ENCODE data around the gene GNA14. TPM values are rescaled to one million over a fixed set of nuclear protein-coding genes. Genes with fewer than 3 reads are reported as not detected.

Gene GNA14
- total RNA-seq, 2 experiments from 2014 or later, result not detected

GRCh38 chr9:77513457-77513856 is 134.7 kb downstream of the GNA14 start:
- DNase-seq (no peak), ATAC-seq (ENCODE audit: poor library complexity) (no peak)
- intact Hi-C loops (cut with DNase I, micrococcal nuclease), result no loop called here
- Mint-ChIP-seq H3K4me3 (no peak overlapping the region), H3K27me3 (no peaks in the 10 kb centered on the region), H3K36me3 (ENCODE audit: low read depth) (no peaks in the 10 kb centered on the region), H3K9me3 (no peaks in the 10 kb centered on the region), H3K27ac (no peak overlapping the region), H3K4me1 (ENCODE audit: low read depth) (no peaks in the 10 kb centered on the region)
- H3K36me3 ChIP-seq (ENCODE audit: insufficient read depth, low read length), result no peaks in the 10 kb centered on the region
- no peak overlapping the region for H3K4me3 ChIP-seq (ENCODE audit: low read length)
- H3K9me3 ChIP-seq (ENCODE audit: control insufficient read depth in 1 of 2, insufficient read depth in 1 of 2, low read length in 2 of 2), result no peaks in the 10 kb centered on the region
- H3K4me1 ChIP-seq (ENCODE audit: insufficient read depth, low read length), result no peaks in the 10 kb centered on the region
- H3K27me3 ChIP-seq (ENCODE audit: control insufficient read depth in 1 of 2, insufficient read depth in 2 of 2, low read length in 2 of 2), result no peaks in the 10 kb centered on the region
- CTCF ChIA-PET, result no interaction called here
- POLR2A ChIA-PET, result no interaction called here
- no peak overlapping the region for H3K27ac ChIP-seq (ENCODE audit: low read depth in 1 of 2, low read length in 2 of 2)
- no peak for TF ChIP-seq CTCF (IDR thresholded peaks at IDR 0.05)

GRCh38 chr9:77512876-77513275 is 135.2 kb downstream of the GNA14 start:
- H3K4me1 Mint-ChIP-seq (ENCODE audit: low read depth), result no peaks in the 10 kb centered on the region
- no peak overlapping the region for H3K27ac Mint-ChIP-seq
- CTCF ChIA-PET, result no interaction called here
- POLR2A ChIA-PET, result no interaction called here
- no peaks in the 10 kb centered on the region for H3K27me3 ChIP-seq (ENCODE audit: control insufficient read depth in 1 of 2, insufficient read depth in 2 of 2, low read length in 2 of 2)
- no peaks in the 10 kb centered on the region for H3K4me1 ChIP-seq (ENCODE audit: insufficient read depth, low read length)
- no peaks in the 10 kb centered on the region for H3K36me3 Mint-ChIP-seq (ENCODE audit: low read depth)
- no peak overlapping the region for H3K4me3 ChIP-seq (ENCODE audit: low read length)
- no peak overlapping the region for H3K27ac ChIP-seq (ENCODE audit: low read depth in 1 of 2, low read length in 2 of 2)
- no peak for DNase-seq
- no peak for TF ChIP-seq CTCF (IDR thresholded peaks at IDR 0.05)
- no peaks in the 10 kb centered on the region for H3K9me3 Mint-ChIP-seq
- no peak overlapping the region for H3K4me3 Mint-ChIP-seq
- H3K36me3 ChIP-seq (ENCODE audit: insufficient read depth, low read length), result no peaks in the 10 kb centered on the region
- H3K9me3 ChIP-seq (ENCODE audit: control insufficient read depth in 1 of 2, insufficient read depth in 1 of 2, low read length in 2 of 2), result no peaks in the 10 kb centered on the region
- intact Hi-C loops (cut with DNase I, micrococcal nuclease), result no loop called here
- no peak for ATAC-seq (ENCODE audit: poor library complexity)
- no peaks in the 10 kb centered on the region for H3K27me3 Mint-ChIP-seq

GRCh38 chr9:77511525-77511924 is 136.6 kb downstream of the GNA14 start:
- H3K27me3 ChIP-seq (ENCODE audit: control insufficient read depth in 1 of 2, insufficient read depth in 2 of 2, low read length in 2 of 2), result no peaks in the 10 kb centered on the region
- H3K9me3 ChIP-seq (ENCODE audit: control insufficient read depth in 1 of 2, insufficient read depth in 1 of 2, low read length in 2 of 2), result no peaks in the 10 kb centered on the region
- no peak overlapping the region for H3K27ac Mint-ChIP-seq
- H3K27me3 Mint-ChIP-seq, result no peaks in the 10 kb centered on the region
- H3K36me3 ChIP-seq (ENCODE audit: insufficient read depth, low read length), result no peaks in the 10 kb centered on the region
- no peaks in the 10 kb centered on the region for H3K36me3 Mint-ChIP-seq (ENCODE audit: low read depth)
- ChIA-PET CTCF (no interaction called here), POLR2A (no interaction called here)
- no peaks in the 10 kb centered on the region for H3K4me1 ChIP-seq (ENCODE audit: insufficient read depth, low read length)
- no peaks in the 10 kb centered on the region for H3K9me3 Mint-ChIP-seq
- DNase-seq (no peak), ATAC-seq (ENCODE audit: poor library complexity) (no peak)
- intact Hi-C loops (cut with DNase I, micrococcal nuclease), result no loop called here
- H3K4me3 ChIP-seq (ENCODE audit: low read length), result no peak overlapping the region
- no peak for TF ChIP-seq CTCF (IDR thresholded peaks at IDR 0.05)
- no peak overlapping the region for H3K4me3 Mint-ChIP-seq
- no peak overlapping the region for H3K27ac ChIP-seq (ENCODE audit: low read depth in 1 of 2, low read length in 2 of 2)
- H3K4me1 Mint-ChIP-seq (ENCODE audit: low read depth), result no peaks in the 10 kb centered on the region

Measured in CD4-positive, alpha-beta T cell (primary cell).